HUES6 (cell line): ENCODE measurements around the gene HDAC7.

Source experiments
- H3K27ac ChIP-seq: 2 replicates; pipeline ENCODE4 v1.7.0; 2013; ENCODE audit warnings: low read depth, mild to moderate bottlenecking, low read length, inconsistent platforms
- H3K27me3 ChIP-seq: 2 replicates; pipeline ENCODE4 v1.6.1; 2013; ENCODE audit warnings: low read length; ENCODE audit not compliant: control insufficient read depth, insufficient read depth
- H3K36me3 ChIP-seq: 2 replicates; pipeline ENCODE4 v1.6.1; 2013; ENCODE audit warnings: low read length; ENCODE audit not compliant: control insufficient read depth, insufficient read depth
- H3K4me1 ChIP-seq: 2 replicates; pipeline ENCODE4 v1.6.1; 2013; ENCODE audit warnings: low read length; ENCODE audit not compliant: control insufficient read depth, insufficient read depth
- H3K4me3 ChIP-seq: 2 replicates; pipeline ENCODE4 v1.5.1; 2013; ENCODE audit warnings: low read depth, low read length
- H3K9ac ChIP-seq: one replicate; pipeline ENCODE4 v1.6.1; 2013; ENCODE audit warnings: mild to moderate bottlenecking, low read length
- H3K9me3 ChIP-seq: 2 replicates; pipeline ENCODE4 v1.6.1; 2013; ENCODE audit warnings: low read depth, low read length; ENCODE audit not compliant: control insufficient read depth, insufficient read depth

HDAC7 gene

GRCh38 chr12:47739979-47740378 lies 79.7 kb downstream of the HDAC7 start:
- Histone ChIP-seq H3K4me1 (peaks cover 14% of the 10 kb centered on the region), H3K27ac (no peak overlapping the region), H3K9me3 (no peaks in the 10 kb centered on the region), H3K36me3 (no peaks in the 10 kb centered on the region), H3K27me3 (no peaks in the 10 kb centered on the region), H3K4me3 (no peak overlapping the region), H3K9ac (no peak overlapping the region)

GRCh38 chr12:47739297-47739696 lies 80.4 kb downstream of the HDAC7 start:
- Histone ChIP-seq H3K4me3 (no peak overlapping the region), H3K9me3 (no peaks in the 10 kb centered on the region), H3K27me3 (no peaks in the 10 kb centered on the region), H3K36me3 (no peaks in the 10 kb centered on the region), H3K9ac (no peak overlapping the region), H3K4me1 (peaks cover 21% of the 10 kb centered on the region), H3K27ac (no peak overlapping the region)

- Histone ChIP-seq H3K27me3 (no peaks in the 10 kb centered on the region), H3K4me1 (peaks cover 23% of the 10 kb centered on the region), H3K27ac (no peak overlapping the region), H3K36me3 (no peaks in the 10 kb centered on the region), H3K9ac (no peak overlapping the region), H3K4me3 (no peak overlapping the region), H3K9me3 (no peaks in the 10 kb centered on the region)
Measured at GRCh38 chr12:47737936-47738594, 81.6 kb downstream of the HDAC7 start.

GRCh38 chr12:47736877-47737676 lies 82.6 kb downstream of the HDAC7 start:
- Histone ChIP-seq H3K27me3 (no peaks in the 10 kb centered on the region), H3K4me1 (peaks cover 23% of the 10 kb centered on the region), H3K9ac (no peak overlapping the region), H3K36me3 (no peaks in the 10 kb centered on the region), H3K4me3 (no peak overlapping the region), H3K9me3 (no peaks in the 10 kb centered on the region), H3K27ac (no peak overlapping the region)

GRCh38 chr12:47736216-47736615 lies 83.5 kb downstream of the HDAC7 start:
- H3K4me1 ChIP-seq = peaks cover 23% of the 10 kb centered on the region
- H3K4me3 ChIP-seq = no peak overlapping the region
- H3K27me3 ChIP-seq = no peaks in the 10 kb centered on the region
- H3K9me3 ChIP-seq = no peaks in the 10 kb centered on the region
- H3K36me3 ChIP-seq = no peaks in the 10 kb centered on the region
- H3K27ac ChIP-seq = no peak overlapping the region
- no peak overlapping the region for H3K9ac ChIP-seq

- no peak overlapping the region for H3K27ac ChIP-seq
- no peak overlapping the region for H3K4me3 ChIP-seq
- no peaks in the 10 kb centered on the region for H3K9me3 ChIP-seq
- no peaks in the 10 kb centered on the region for H3K36me3 ChIP-seq
- peaks cover 19% of the 10 kb centered on the region for H3K4me1 ChIP-seq
- no peak overlapping the region for H3K9ac ChIP-seq
- H3K27me3 ChIP-seq = no peaks in the 10 kb centered on the region
Measured at GRCh38 chr12:47735649-47736048, 84.1 kb downstream of the HDAC7 start.

- no peaks in the 10 kb centered on the region for H3K36me3 ChIP-seq
- peaks cover 18% of the 10 kb centered on the region for H3K4me1 ChIP-seq
- no peak overlapping the region for H3K27ac ChIP-seq
- no peaks in the 10 kb centered on the region for H3K9me3 ChIP-seq
- H3K9ac ChIP-seq = no peak overlapping the region
- H3K27me3 ChIP-seq = no peaks in the 10 kb centered on the region
- H3K4me3 ChIP-seq = no peak overlapping the region
Measured at GRCh38 chr12:47734725-47735480, 84.8 kb downstream of the HDAC7 start.

GRCh38 chr12:47733142-47733541 lies 86.6 kb downstream of the HDAC7 start:
- H3K36me3 ChIP-seq = no peaks in the 10 kb centered on the region
- H3K27me3 ChIP-seq = no peaks in the 10 kb centered on the region
- no peak overlapping the region for H3K27ac ChIP-seq
- no peak overlapping the region for H3K9ac ChIP-seq
- H3K4me3 ChIP-seq = no peak overlapping the region
- H3K9me3 ChIP-seq = no peaks in the 10 kb centered on the region
- H3K4me1 ChIP-seq = peaks cover 18% of the 10 kb centered on the region
